HepG2 (cell line): ENCODE results near the gene SPA17. TPM values are rescaled to one million over a fixed set of nuclear protein-coding genes. Genes with fewer than 3 reads are reported as not detected.

Experiments used
- ATAC-seq: fragments of 200-7000 bp; cut with Tn5 transposase; 3 replicates; pipeline ENCODE4 v1.9.1; 2020; ENCODE audit warnings: mild to moderate bottlenecking, moderate library complexity
- BruUV-seq: library from RNA; stranded (reverse); fragments of 400-500 nt; replicated peaks from 2 replicates; lab custom pipeline; 2021; lab: Mats Ljungman, UMichigan
- CTCF ChIA-PET: fragments of 300-600 bp; formaldehyde crosslinking; extraction: SDS; loops from one replicate; lab custom pipeline; 2021; ENCODE audit warnings: low total read pairs, inconsistent platforms, low intra/inter-chr PET ratio; lab: Yijun Ruan, JAX
- POLR2A ChIA-PET: fragments of 350-600 bp; sonication (Branson Sonifier 250); formaldehyde crosslinking; loops from one replicate; lab custom pipeline; 2020; ENCODE audit warnings: antibody characterized with exemption, inconsistent platforms; lab: Yijun Ruan, JAX
- DNase-seq: peaks from one replicate; pipeline ENCODE4 v3.0.0-alpha.2; 2015; ENCODE audit warnings: low spot score
- FAIRE-seq: peaks from 3 replicates; lab custom pipeline; 2011; peaks lifted over from hg19 to GRCh38; lab: Jason Lieb, UNC
- H2AFZ ChIP-seq: one replicate; pipeline ENCODE4 v1.6.1; 2011; ENCODE audit warnings: low read length, inconsistent platforms
- H3K27ac ChIP-seq: fragments of 300-600 bp; 3 replicates; pipeline ENCODE4 v1.8.0; 2011; ENCODE audit warnings: mixed run types, mild to moderate bottlenecking, mixed read lengths, low read length, inconsistent platforms; ENCODE audit not compliant: insufficient read depth; ENCODE audit errors: extremely low read length
- H3K27me3 ChIP-seq, 2 experiments: fragments of 200-600 bp in 1 of 2; 2 replicates in 1 of 2; 3 replicates in 1 of 2; pipeline versions ENCODE4 v1.6.0 to v1.8.0; 2011; ENCODE audit warnings: low read length in 2 of 2, mild to moderate bottlenecking in 2 of 2, moderate library complexity in 2 of 2, inconsistent platforms in 1 of 2; ENCODE audit not compliant: insufficient read depth in 2 of 2, control insufficient read depth in 1 of 2
- H3K36me3 ChIP-seq, 2 experiments: fragments of 200-600 bp in 1 of 2; replicated peaks in 1 of 2; 2 replicates in 1 of 2; 3 replicates in 1 of 2; pipeline versions ENCODE4 v1.5.1 to v1.8.0; 2011; ENCODE audit warnings: low read length in 2 of 2, inconsistent platforms in 1 of 2; ENCODE audit not compliant: insufficient read depth in 2 of 2, control insufficient read depth in 1 of 2
- H3K4me1 ChIP-seq: 2 replicates; pipeline ENCODE4 v1.5.1; 2012; ENCODE audit warnings: low read length, inconsistent platforms; ENCODE audit not compliant: insufficient read depth
- H3K4me2 ChIP-seq: 2 replicates; pipeline ENCODE4 v1.6.0; 2011; ENCODE audit warnings: low read depth, low read length, inconsistent platforms
- H3K4me3 ChIP-seq, 3 experiments: fragments of 200-600 bp in 1 of 3; sonication (generic), shearing (Covaris generic) in 1 of 3; replicated peaks in 1 of 3; 2 replicates each; pipeline ENCODE4 v1.5.1; 2011 to 2016; ENCODE audit warnings: low read length in 3 of 3, inconsistent platforms in 2 of 3, low read depth in 2 of 3, mild to moderate bottlenecking in 2 of 3, control low read depth in 1 of 3, mixed read lengths in 1 of 3; ENCODE audit not compliant: insufficient read depth in 1 of 3
- H3K79me2 ChIP-seq: one replicate; pipeline ENCODE4 v1.6.1; 2011; ENCODE audit warnings: low read length, inconsistent platforms; ENCODE audit not compliant: insufficient read depth
- H3K9ac ChIP-seq: 2 replicates; pipeline ENCODE4 v1.6.0; 2011; ENCODE audit warnings: mild to moderate bottlenecking, low read depth, low read length, inconsistent platforms; ENCODE audit not compliant: insufficient read depth
- H3K9me3 ChIP-seq: 2 replicates; pipeline ENCODE4 v1.5.1; 2012; ENCODE audit warnings: mild to moderate bottlenecking, low read length
- H4K20me1 ChIP-seq: 2 replicates; pipeline ENCODE4 v1.6.0; 2011; ENCODE audit warnings: inconsistent platforms, mild to moderate bottlenecking, low read length, moderate library complexity; ENCODE audit not compliant: insufficient read depth
- CEBPB ChIP-seq: IDR thresholded peaks from 2 replicates; pipeline ENCODE4 v1.6.1; 2011; ENCODE audit warnings: low read depth, low read length, improper control_type of control experiment, borderline replicate concordance
- KMT2A ChIP-seq: sonication (generic); formaldehyde crosslinking; IDR thresholded peaks from 2 replicates; pipeline ENCODE4 v1.4.0; 2020; ENCODE audit warnings: missing genetic modification reagents
- NR2F6 ChIP-seq, 2 experiments: IDR thresholded peaks; 2 replicates each; pipeline ENCODE4 v1.6.1; 2016; ENCODE audit warnings: antibody characterized with exemption in 1 of 2, mild to moderate bottlenecking in 1 of 2
- PHB2 ChIP-seq: fragments of 450-650 bp; IDR thresholded peaks from 2 replicates; pipeline ENCODE4 v1.6.1; 2018; ENCODE audit not compliant: partially characterized antibody
- WIZ ChIP-seq: sonication (generic); formaldehyde crosslinking; IDR thresholded peaks from 2 replicates; pipeline ENCODE4 v1.5.1; 2020; ENCODE audit warnings: mild to moderate bottlenecking, missing genetic modification reagents
- YEATS2 ChIP-seq: sonication (generic); formaldehyde crosslinking; IDR thresholded peaks from 2 replicates; pipeline ENCODE4 v1.4.0; 2020; ENCODE audit warnings: missing genetic modification reagents, borderline replicate concordance
- ZNF30 ChIP-seq: sonication (generic); formaldehyde crosslinking; IDR thresholded peaks from 2 replicates; pipeline ENCODE4 v1.5.0; 2020; ENCODE audit warnings: mild to moderate bottlenecking, missing genetic modification reagents
- ZNF326 ChIP-seq: sonication (generic); formaldehyde crosslinking; IDR thresholded peaks from 2 replicates; pipeline ENCODE4 v1.4.0; 2020; ENCODE audit warnings: missing genetic modification reagents, borderline replicate concordance
- WGBS: methylation state at CpG from one replicate; pipeline ENCODE4 v1.1.6; 2017; ENCODE audit warnings: low lambda C conversion rate; 5-methylcytosine and 5-hydroxymethylcytosine counted together
- in situ Hi-C: cut with HindIII; loops from 2 replicates; pipeline ENCODE4 v1.10.0; 2017; ENCODE audit warnings: low pct_unique_long_range_greater_than_20kb; ENCODE audit not compliant: extremely low pct_ligation_motif_present
- intact Hi-C: fragments of 100-400 bp; cut with micrococcal nuclease; formaldehyde crosslinking; loops from one replicate; pipeline ENCODE4 v1.10.0; 2022; ENCODE audit not compliant: unreplicated experiment
- polyA plus RNA-seq, 8 experiments: library from polyadenylated mRNA; depleted of rRNA in 3 of 8; stranded (reverse) in 7 of 8; unstranded in 1 of 8; fragments of >200 nt; fragmentation: Illumina TruSeq in 4 of 8; extraction: Trizol in 4 of 8; gene quantifications; 2 replicates each; pipeline versions ENCODE4 v1.2.1 to v1.2.3, GENCODE V29; 2011 to 2016; ENCODE audit warnings: low read depth in 4 of 8, missing spikeins in 1 of 8, mixed read lengths in 1 of 8; ENCODE audit not compliant: insufficient read depth in 1 of 8
- total RNA-seq, 5 experiments: library from RNA; depleted of rRNA; stranded (reverse); fragments of >200 nt; fragmentation: Illumina TruSeq; extraction: Trizol; gene quantifications; 2 replicates each; pipeline ENCODE4 v1.2.3, GENCODE V29; 2016; ENCODE audit warnings: low read depth in 1 of 5
- TF ChIP-seq, protein P1 (sequence below): sonication (generic); formaldehyde crosslinking; IDR thresholded peaks from one replicate; pipeline ENCODE4 v1.5.1; 2020; ENCODE audit warnings: mild to moderate bottlenecking, missing genetic modification reagents; ENCODE audit errors: not compliant biosample characterization
- TF ChIP-seq, protein P2 (sequence below): sonication (generic); formaldehyde crosslinking; IDR thresholded peaks from 2 replicates; pipeline ENCODE4 v1.4.0; 2020; ENCODE audit warnings: missing genetic modification reagents

Gene SPA17
- total and polyA plus RNA-seq, 2 of the 13 experiments (the other 11 are each of a cell fraction or from before 2014, with no cell fraction given): 4.4 to 8.4 TPM

DNA sequence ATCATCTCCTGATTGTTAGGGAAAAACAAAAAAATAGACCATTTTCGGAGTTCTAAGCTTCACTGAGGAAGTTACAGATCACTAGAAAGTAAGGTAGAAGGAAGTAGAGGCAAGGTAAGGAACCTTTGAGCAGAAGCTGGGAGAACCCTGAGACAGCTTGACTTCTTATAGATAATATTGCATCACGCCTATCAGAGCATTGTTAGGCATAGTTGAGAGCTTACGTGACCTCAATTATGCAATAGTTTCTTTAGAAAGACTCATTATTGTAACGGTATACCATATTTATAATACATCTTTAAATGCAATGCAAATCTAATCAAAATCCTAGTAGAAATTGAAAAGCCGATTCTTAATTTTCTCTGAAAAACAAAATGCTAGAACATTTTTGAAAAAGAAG lies 46.2 kb upstream of the SPA17 start:
- Histone ChIP-seq H3K9me3 (no peaks in the 10 kb centered on the region), H3K27me3 (no peaks in the 10 kb centered on the region; a peak in 1 of 5 replicates), H3K27ac (no peak overlapping the region), H3K36me3 (peaks cover 23 to 59% of the 10 kb centered on the region in 2 experiments), H3K4me1 (peaks cover 8% of the 10 kb centered on the region), H3K4me2 (no peak overlapping the region), H2AFZ (no peak overlapping the region), H3K4me3 (no peak overlapping the region), H4K20me1 (peaks cover 3% of the 10 kb centered on the region; the same call in 1 of the 2 replicates), H3K79me2 (peaks cover 21% of the 10 kb centered on the region), H3K9ac (no peak overlapping the region)
- WGBS: 97% methylated on average over 5 of the region's 5 CpGs
- intact Hi-C loops: no loop called here
- DNase-seq: no peak
- ChIA-PET CTCF (no interaction called here), POLR2A (no interaction called here)
- no peak for FAIRE-seq
- BruUV-seq: no TSS peak
- ATAC-seq: no peak
- TF ChIP-seq CEBPB: peak; percentile 48; the same call in 1 of the 2 replicates
- TF ChIP-seq ZNF30: no peak
- in situ Hi-C loops: no loop called here

DNA sequence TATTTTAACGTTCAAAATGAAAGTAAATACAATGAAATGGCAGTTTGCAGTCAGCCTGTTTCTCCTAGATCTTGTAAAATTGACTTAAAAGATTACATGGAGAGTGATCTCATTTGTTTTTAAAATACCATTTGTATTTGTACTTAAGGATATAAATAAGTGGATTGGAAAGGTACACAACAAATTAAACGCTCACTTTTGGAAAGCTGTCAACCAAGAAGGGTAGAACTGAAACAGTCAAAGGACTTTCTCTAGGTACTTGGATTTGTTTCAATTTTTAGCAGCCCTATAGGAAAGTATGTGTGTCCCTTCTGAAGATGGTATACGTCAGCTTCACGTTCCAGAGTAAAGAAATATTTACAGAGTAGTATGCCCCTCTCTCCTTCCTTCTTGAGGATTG lies 43.7 kb upstream of the SPA17 start:
- H3K9me3 ChIP-seq: no peaks in the 10 kb centered on the region
- no peaks in the 10 kb centered on the region for H3K4me1 ChIP-seq
- H2AFZ ChIP-seq: no peak overlapping the region
- H4K20me1 ChIP-seq: no peaks in the 10 kb centered on the region
- intact Hi-C loops: no loop called here
- H3K9ac ChIP-seq: no peak overlapping the region
- no peak overlapping the region for H3K27ac ChIP-seq
- ATAC-seq (no peak), FAIRE-seq (no peak), DNase-seq (no peak)
- H3K27me3 ChIP-seq: no peaks in the 10 kb centered on the region
- WGBS: 94% methylated on average over 4 of the region's 4 CpGs
- BruUV-seq: no TSS peak
- H3K4me2 ChIP-seq: no peak overlapping the region
- H3K79me2 ChIP-seq: peaks cover 1% of the 10 kb centered on the region
- H3K36me3 ChIP-seq: peaks cover 24 to 75% of the 10 kb centered on the region in 2 experiments
- CTCF ChIA-PET: no interaction called here
- POLR2A ChIA-PET: interaction anchor here (3.8 kb wide), 1 partner anchor 7 kb away, joined by 10 read pairs; the partner anchor contains the start of gene TBRG1
- in situ Hi-C loops: no loop called here
- no peak overlapping the region for H3K4me3 ChIP-seq
- TF ChIP-seq ZNF326 (CRISPR knock-in tag): no peak
- no peak for TF ChIP-seq WIZ
- no peak for TF ChIP-seq PHB2
- no peak for TF ChIP-seq KMT2A (CRISPR knock-in tag)
- no peak for TF ChIP-seq YEATS2 (CRISPR knock-in tag)
- no peak for TF ChIP-seq NR2F6 (IDR thresholded peaks at IDR 0.05)
- TF ChIP-seq NR2F6 (CRISPR knock-in tag; IDR thresholded peaks at IDR 0.05): no peak
- TF ChIP-seq, protein P1, sequence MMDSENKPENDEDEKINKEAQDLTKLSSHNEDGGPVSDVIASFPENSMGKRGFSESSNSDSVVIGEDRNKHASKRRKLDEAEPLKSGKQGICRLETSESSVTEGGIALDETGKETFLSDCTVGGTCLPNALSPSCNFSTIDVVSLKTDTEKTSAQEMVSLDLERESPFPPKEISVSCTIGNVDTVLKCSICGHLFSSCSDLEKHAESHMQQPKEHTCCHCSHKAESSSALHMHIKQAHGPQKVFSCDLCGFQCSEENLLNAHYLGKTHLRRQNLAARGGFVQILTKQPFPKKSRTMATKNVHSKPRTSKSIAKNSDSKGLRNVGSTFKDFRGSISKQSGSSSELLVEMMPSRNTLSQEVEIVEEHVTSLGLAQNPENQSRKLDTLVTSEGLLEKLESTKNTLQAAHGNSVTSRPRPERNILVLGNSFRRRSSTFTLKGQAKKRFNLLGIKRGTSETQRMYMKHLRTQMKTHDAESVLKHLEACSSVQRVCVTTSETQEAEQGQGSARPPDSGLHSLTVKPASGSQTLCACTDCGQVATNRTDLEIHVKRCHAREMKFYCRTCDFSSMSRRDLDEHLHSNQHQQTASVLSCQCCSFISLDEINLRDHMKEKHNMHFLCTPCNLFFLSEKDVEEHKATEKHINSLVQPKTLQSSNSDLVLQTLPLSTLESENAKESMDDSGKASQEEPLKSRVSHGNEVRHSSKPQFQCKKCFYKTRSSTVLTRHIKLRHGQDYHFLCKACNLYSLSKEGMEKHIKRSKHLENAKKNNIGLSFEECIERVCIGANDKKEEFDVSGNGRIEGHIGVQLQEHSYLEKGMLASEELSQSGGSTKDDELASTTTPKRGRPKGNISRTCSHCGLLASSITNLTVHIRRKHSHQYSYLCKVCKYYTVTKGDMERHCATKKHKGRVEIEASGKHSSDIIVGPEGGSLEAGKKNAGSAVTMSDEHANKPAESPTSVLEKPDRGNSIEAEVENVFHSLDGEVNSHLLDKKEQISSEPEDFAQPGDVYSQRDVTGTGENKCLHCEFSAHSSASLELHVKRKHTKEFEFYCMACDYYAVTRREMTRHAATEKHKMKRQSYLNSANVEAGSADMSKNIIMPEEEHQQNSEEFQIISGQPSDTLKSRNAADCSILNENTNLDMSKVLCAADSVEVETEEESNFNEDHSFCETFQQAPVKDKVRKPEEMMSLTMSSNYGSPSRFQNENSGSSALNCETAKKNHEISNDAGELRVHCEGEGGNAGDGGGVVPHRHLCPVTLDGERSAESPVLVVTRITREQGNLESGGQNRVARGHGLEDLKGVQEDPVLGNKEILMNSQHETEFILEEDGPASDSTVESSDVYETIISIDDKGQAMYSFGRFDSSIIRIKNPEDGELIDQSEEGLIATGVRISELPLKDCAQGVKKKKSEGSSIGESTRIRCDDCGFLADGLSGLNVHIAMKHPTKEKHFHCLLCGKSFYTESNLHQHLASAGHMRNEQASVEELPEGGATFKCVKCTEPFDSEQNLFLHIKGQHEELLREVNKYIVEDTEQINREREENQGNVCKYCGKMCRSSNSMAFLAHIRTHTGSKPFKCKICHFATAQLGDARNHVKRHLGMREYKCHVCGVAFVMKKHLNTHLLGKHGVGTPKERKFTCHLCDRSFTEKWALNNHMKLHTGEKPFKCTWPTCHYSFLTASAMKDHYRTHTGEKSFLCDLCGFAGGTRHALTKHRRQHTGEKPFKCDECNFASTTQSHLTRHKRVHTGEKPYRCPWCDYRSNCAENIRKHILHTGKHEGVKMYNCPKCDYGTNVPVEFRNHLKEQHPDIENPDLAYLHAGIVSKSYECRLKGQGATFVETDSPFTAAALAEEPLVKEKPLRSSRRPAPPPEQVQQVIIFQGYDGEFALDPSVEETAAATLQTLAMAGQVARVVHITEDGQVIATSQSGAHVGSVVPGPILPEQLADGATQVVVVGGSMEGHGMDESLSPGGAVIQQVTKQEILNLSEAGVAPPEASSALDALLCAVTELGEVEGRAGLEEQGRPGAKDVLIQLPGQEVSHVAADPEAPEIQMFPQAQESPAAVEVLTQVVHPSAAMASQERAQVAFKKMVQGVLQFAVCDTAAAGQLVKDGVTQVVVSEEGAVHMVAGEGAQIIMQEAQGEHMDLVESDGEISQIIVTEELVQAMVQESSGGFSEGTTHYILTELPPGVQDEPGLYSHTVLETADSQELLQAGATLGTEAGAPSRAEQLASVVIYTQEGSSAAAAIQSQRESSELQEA (CRISPR knock-in tag): no peak
- TF ChIP-seq, protein P2, sequence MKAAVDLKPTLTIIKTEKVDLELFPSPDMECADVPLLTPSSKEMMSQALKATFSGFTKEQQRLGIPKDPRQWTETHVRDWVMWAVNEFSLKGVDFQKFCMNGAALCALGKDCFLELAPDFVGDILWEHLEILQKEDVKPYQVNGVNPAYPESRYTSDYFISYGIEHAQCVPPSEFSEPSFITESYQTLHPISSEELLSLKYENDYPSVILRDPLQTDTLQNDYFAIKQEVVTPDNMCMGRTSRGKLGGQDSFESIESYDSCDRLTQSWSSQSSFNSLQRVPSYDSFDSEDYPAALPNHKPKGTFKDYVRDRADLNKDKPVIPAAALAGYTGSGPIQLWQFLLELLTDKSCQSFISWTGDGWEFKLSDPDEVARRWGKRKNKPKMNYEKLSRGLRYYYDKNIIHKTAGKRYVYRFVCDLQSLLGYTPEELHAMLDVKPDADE (CRISPR knock-in tag): no peak
